ENCODE measurements around the gene ENDOU. TPM values are rescaled to one million over a fixed set of nuclear protein-coding genes. Genes with fewer than 3 reads are reported as not detected.

ENDOU gene
- total RNA-seq, 1 experiment from 2014 or later, result not detected

GRCh38 chr12:47707355-47707754, 17.9 kb downstream of the ENDOU start:
- no peak overlapping the region for H2AFZ ChIP-seq (ENCODE audit: low read depth, low read length, poor library complexity, severe bottlenecking)
- no peaks in the 10 kb centered on the region for H4K20me1 ChIP-seq (ENCODE audit: insufficient read depth)
- intact Hi-C loops (cut with micrococcal nuclease), result no loop called here
- H3K9ac ChIP-seq (ENCODE audit: low read length), result no peak overlapping the region
- TF ChIP-seq ATF3 (IDR thresholded peaks at IDR 0.05) (no peak), CTCF (IDR thresholded peaks at IDR 0.05 in 2 of 3, conservative IDR thresholded peaks at IDR 0.05 in 1 of 3; ENCODE audit: borderline replicate concordance in 1 of 3, insufficient read depth in 1 of 3, low read depth in 2 of 3, low read length in 2 of 3) (no peak), JUND (IDR thresholded peaks at IDR 0.05) (no peak), MAX (IDR thresholded peaks at IDR 0.05) (no peak), EGR1 (IDR thresholded peaks at IDR 0.05; ENCODE audit: low read depth) (no peak), RAD21 (IDR thresholded peaks at IDR 0.05; ENCODE audit: low read depth) (no peak), YY1 (IDR thresholded peaks at IDR 0.05; ENCODE audit: extremely low read depth, insufficient replicate concordance, low read depth, low read length) (no peak), REST (IDR thresholded peaks at IDR 0.05; ENCODE audit: low read depth) (no peak), POLR2A (IDR thresholded peaks at IDR 0.05; ENCODE audit: borderline replicate concordance, extremely low read depth, insufficient read depth, insufficient read length) (no peak), TCF7L2 (IDR thresholded peaks at IDR 0.05; ENCODE audit: borderline replicate concordance, extremely low read depth, insufficient read depth, insufficient read length) (no peak), SP1 (IDR thresholded peaks at IDR 0.05; ENCODE audit: low read depth) (no peak), SRF (IDR thresholded peaks at IDR 0.05; ENCODE audit: low read depth) (no peak)
- peak overlapping the region; percentile 89; the same call in 1 of the 2 replicates for H3K4me2 ChIP-seq (ENCODE audit: low read length)
- ChIA-PET CTCF (interaction anchor here (0.6 to 2.7 kb wide), 2 partner anchors 8 to 724 kb away, joined by 4 to 9 read pairs; no protein-coding TSS in a partner anchor), POLR2A (no interaction called here), RAD21 (ENCODE audit: low non-redundant PET in 1 of 2, low total read pairs in 2 of 2, uncharacterized antibody in 2 of 2, unreplicated experiment in 2 of 2) (no interaction called here)
- no peaks in the 10 kb centered on the region; a peak in 1 of 4 replicates for H3K36me3 ChIP-seq (ENCODE audit: control insufficient read depth in 1 of 2, insufficient read depth in 2 of 2, low read length in 2 of 2)
- no peaks in the 10 kb centered on the region for H3K9me2 ChIP-seq (ENCODE audit: insufficient read depth)
- no peak overlapping the region for H3K4me3 ChIP-seq (replicated peaks in 1 of 2; ENCODE audit: low read depth in 1 of 2, low read length in 2 of 2)
- no peaks in the 10 kb centered on the region for H3K9me3 ChIP-seq (ENCODE audit: control insufficient read depth in 1 of 2, insufficient read depth in 1 of 2, low read depth in 1 of 2, low read length in 2 of 2)
- no peak for ATAC-seq
- DNase-seq (ENCODE audit: low read depth, low spot score), result no peak
- H3K4me1 ChIP-seq (ENCODE audit: control insufficient read depth in 1 of 2, insufficient read depth in 2 of 2, low read length in 2 of 2), result peaks cover 5 to 16% of the 10 kb centered on the region in 2 experiments; a peak in 3 of 4 replicates
- H3K27me3 ChIP-seq (ENCODE audit: insufficient read depth, low read length), result no peaks in the 10 kb centered on the region
- H3K27ac ChIP-seq (ENCODE audit: low read depth, low read length), result no peak overlapping the region
- no TSS peak for BruUV-seq (replicated peaks)
- peaks cover 30% of the 10 kb centered on the region for H3K79me2 ChIP-seq (ENCODE audit: insufficient read depth, low read length)
